ENCODE data around the gene SH3YL1. TPM values are rescaled to one million over a fixed set of nuclear protein-coding genes. Genes with fewer than 3 reads are reported as not detected.

Gene SH3YL1
- total and polyA plus RNA-seq, 5 experiments from 2014 or later: 38.1 to 92.0 (median 62.8) TPM

GRCh38 chr2:203984-204383 lies 59.8 kb downstream of the SH3YL1 start:
- peaks cover 0 to 6% (median 3%) of the 10 kb centered on the region in 9 donors for H3K9me3 Mint-ChIP-seq
- POLR2A ChIA-PET: no interaction called here
- H3K4me1 Mint-ChIP-seq: peaks cover 7 to 31% (median 26%) of the 10 kb centered on the region in 4 donors
- H3K36me3 Mint-ChIP-seq: peaks cover 0 to 7% (median 0%) of the 10 kb centered on the region in 3 donors
- peaks cover 0 to 9% (median 0%) of the 10 kb centered on the region in 5 donors for H3K27me3 Mint-ChIP-seq
- no peak overlapping the region for H3K4me3 Mint-ChIP-seq
- H3K27ac Mint-ChIP-seq: peak overlapping the region in 2 of 10 donors; percentile 25 to 46
- DNase-seq (no peak), ATAC-seq (no peak)

DNA sequence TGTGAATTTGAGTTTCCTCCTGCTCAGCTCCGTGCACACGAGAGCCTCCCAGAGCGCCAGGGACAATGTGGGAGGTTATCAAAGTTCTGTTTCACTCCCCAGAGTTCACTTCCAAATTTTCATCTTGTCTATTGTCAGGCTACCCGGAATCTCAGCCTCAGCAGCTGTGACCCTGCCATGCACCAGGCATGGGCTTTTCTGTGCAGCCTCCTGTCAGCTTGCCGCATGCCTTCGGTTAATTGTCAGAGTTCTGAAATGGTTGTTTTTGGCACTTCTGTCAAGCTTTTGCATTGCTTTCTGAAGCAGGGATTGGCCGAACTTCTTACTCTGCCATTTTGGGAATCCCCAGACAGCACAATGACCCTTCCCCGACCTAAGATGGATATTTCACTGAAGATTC lies 60.4 kb downstream of the SH3YL1 start:
- Mint-ChIP-seq H3K36me3 (peaks cover 0 to 7% (median 0%) of the 10 kb centered on the region in 3 donors), H3K27me3 (peaks cover 0 to 9% (median 0%) of the 10 kb centered on the region in 5 donors), H3K4me3 (peak overlapping the region in 2 of 10 donors; percentile 43 to 65), H3K4me1 (peaks cover 7 to 31% (median 24%) of the 10 kb centered on the region in 4 donors), H3K9me3 (peaks cover 0 to 6% (median 3%) of the 10 kb centered on the region in 9 donors), H3K27ac (peak overlapping the region in 4 of 10 donors; percentile 19 to 83 (median 62))
- DNase-seq (no peak), ATAC-seq (no peak)
- POLR2A ChIA-PET: interaction anchor here (1.1 to 1.3 kb wide), 2 partner anchors 26 to 28 kb away, joined by 4 to 6 read pairs; no protein-coding TSS in a partner anchor

- peaks cover 0 to 7% (median 0%) of the 10 kb centered on the region in 3 donors for H3K36me3 Mint-ChIP-seq
- DNase-seq (no peak), ATAC-seq (peak in 1 of 2 donors; percentile 37)
- H3K27ac Mint-ChIP-seq: peak overlapping the region; percentile 58 to 95 (median 84)
- H3K4me3 Mint-ChIP-seq: peak overlapping the region; percentile 62 to 84 (median 72)
- peaks cover 0 to 9% (median 0%) of the 10 kb centered on the region in 5 donors for H3K27me3 Mint-ChIP-seq
- POLR2A ChIA-PET: interaction anchor here (1.1 to 1.6 kb wide), 3 partner anchors 22 to 27 kb away, joined by 3 to 6 read pairs (median 4); no protein-coding TSS in a partner anchor
- H3K4me1 Mint-ChIP-seq: peaks cover 5 to 28% (median 23%) of the 10 kb centered on the region in 4 donors
- peaks cover 0 to 6% (median 3%) of the 10 kb centered on the region in 9 donors for H3K9me3 Mint-ChIP-seq
Observed at GRCh38 chr2:202945-203344, 60.9 kb downstream of the SH3YL1 start.

DNA sequence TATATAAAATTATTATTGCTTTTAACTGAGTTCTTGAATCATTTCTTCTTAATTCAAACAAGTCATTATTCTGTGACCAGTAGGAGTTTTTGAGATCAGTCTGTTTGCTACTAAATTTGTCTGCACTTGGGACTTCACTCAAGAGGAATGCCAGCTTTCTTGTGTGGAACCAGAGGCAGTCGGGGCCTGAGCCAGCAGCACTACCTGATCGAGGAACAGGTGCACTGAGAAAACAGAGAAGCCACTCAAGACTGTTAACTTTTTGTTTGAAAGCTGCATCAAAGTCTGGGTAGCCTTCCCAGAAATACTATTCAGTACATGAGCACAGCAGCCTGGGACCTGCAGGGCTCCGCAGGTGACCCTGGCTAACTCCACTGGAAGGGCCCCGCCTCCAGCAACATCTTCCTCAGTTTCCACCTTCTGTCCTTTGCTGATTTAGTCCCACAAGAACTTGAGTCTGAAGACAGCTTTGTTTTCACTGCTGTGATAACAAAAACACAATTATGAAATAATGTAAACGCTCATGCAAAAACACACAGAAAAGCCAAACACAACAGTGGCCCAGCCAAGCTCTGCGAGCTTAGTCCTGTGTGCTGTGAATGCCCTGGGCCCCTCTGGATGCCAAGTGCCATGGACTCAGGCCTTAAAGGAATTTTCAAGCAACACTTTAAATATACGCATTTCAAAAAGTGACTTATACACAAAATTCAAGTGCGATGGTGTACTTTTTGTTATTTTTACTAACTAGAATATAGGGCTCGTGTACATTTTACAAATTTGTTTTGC lies 62.0 kb downstream of the SH3YL1 start:
- H3K4me1 Mint-ChIP-seq: peaks cover 5 to 28% (median 21%) of the 10 kb centered on the region in 4 donors
- POLR2A ChIA-PET: interaction anchor here (1.3 to 1.6 kb wide), 2 partner anchors 21 to 25 kb away, joined by 3 to 6 read pairs; no protein-coding TSS in a partner anchor
- H3K27ac Mint-ChIP-seq: peak overlapping the region in 8 of 10 donors; percentile 37 to 95 (median 84)

DNA sequence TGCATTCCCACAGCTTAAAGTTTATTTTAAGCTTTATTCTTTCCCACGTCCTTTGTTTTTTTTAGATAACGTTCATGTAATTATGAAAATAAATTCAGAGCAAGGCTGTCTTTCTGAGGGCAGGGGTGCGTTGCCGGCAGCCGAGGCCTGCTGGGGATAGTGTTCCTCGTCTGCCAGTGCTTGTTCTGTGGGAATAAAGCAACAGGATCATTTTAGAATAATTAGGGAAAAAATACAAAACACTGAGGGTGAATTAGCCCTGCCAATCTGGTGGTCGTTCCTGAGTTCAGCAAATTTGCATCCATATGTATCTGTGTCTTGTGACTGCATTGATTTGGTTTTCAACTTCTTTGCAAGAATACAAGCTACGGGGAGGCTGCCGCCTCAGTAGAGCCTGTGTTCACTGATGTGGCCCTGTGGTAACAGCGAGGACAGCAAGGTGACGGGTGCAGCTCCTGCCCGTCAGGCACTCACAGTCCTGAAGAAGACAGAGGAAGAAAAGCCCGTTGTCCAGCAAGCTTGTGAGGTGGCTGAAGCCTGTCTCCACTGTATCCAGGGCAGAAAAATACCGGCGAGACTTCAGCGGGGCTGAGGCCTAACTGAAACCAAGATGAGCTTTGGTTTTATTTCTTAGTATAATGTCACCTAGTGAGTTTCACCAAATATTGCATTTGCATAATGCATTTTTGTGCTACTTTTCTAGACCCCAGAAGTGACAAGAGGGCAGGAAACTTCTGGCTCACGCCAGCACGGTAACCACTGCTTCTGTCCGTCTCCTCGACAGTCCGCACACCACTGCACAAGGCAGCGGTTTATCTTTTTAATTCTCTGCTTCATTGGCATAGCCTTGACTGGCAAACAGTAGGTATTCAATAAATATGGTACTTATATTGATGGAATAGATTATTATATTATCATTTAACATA lies 64.5 kb downstream of the SH3YL1 start:
- Mint-ChIP-seq H3K9me3 (peaks cover 0 to 2% (median 0%) of the 10 kb centered on the region in 9 donors), H3K4me1 (peaks cover 7 to 23% (median 18%) of the 10 kb centered on the region in 4 donors), H3K36me3 (peaks cover 0 to 3% (median 0%) of the 10 kb centered on the region in 3 donors), H3K27me3 (peaks cover 0 to 9% (median 0%) of the 10 kb centered on the region in 5 donors), H3K4me3 (no peak overlapping the region), H3K27ac (no peak overlapping the region)
- ATAC-seq (no peak), DNase-seq (no peak)
- POLR2A ChIA-PET: no interaction called here

More for the DNA sequence above, 62.0 kb downstream of the SH3YL1 start:
- Mint-ChIP-seq H3K9me3 (peaks cover 0 to 6% (median 3%) of the 10 kb centered on the region in 9 donors), H3K4me3 (peak overlapping the region in 6 of 10 donors; percentile 65 to 84 (median 76)), H3K27me3 (peaks cover 0 to 9% (median 0%) of the 10 kb centered on the region in 5 donors), H3K36me3 (peaks cover 0 to 7% (median 0%) of the 10 kb centered on the region in 3 donors)
- no peak for DNase-seq
- ATAC-seq: no peak

DNA sequence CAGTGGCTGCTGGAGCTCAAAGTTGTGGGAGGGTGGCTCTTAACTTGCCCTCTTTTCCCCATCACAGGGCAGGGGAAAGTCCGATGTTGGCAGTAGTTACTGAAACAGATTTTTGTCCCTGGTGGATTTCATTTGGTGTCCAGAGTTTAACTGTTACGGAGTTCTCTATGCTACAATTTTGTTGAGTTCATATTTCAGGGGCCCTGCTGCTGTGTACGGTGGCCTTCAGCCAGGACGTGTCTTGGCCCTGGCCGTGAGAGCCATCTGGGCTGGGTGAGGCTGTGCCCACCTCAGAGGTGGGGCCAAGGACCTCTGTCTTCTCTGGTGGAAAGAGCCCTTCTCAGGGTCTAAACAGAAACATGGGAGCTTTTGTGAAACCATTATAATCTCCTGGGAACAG lies 67.4 kb downstream of the SH3YL1 start:
- peak overlapping the region in 2 of 10 donors; percentile 17 to 35 for H3K27ac Mint-ChIP-seq
- POLR2A ChIA-PET: no interaction called here
- H3K4me3 Mint-ChIP-seq: no peak overlapping the region
- H3K36me3 Mint-ChIP-seq: no peaks in the 10 kb centered on the region
- no peak for DNase-seq
- no peaks in the 10 kb centered on the region for H3K9me3 Mint-ChIP-seq
- ATAC-seq: no peak
- peaks cover 0 to 4% (median 0%) of the 10 kb centered on the region in 5 donors for H3K27me3 Mint-ChIP-seq
- peaks cover 0 to 14% (median 5%) of the 10 kb centered on the region in 4 donors for H3K4me1 Mint-ChIP-seq

DNA sequence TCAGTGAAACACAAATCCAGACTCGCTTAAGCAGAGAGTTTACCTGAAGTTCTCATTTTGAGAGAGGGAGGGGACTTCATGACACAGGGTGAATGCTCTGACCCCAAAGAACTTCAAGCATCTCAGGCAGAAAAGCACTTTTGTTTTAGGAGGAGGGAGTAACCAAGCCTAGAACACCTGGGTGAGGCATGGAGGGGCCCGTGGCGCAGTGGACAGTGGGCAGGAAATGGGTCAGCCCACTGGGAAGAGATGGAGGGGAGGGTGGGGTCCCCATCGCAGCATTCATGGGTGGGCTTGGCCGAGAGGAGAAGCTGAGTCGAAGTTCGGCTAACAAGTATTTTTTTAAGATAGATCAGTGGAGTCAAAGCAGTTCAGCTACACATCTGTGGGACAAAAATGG lies 67.9 kb downstream of the SH3YL1 start:
- H3K9me3 Mint-ChIP-seq: peaks cover 0 to under 1% (median 0%) of the 10 kb centered on the region in 9 donors
- no peaks in the 10 kb centered on the region for H3K36me3 Mint-ChIP-seq
- POLR2A ChIA-PET: no interaction called here
- H3K27me3 Mint-ChIP-seq: peaks cover 0 to under 1% (median 0%) of the 10 kb centered on the region in 5 donors
- peaks cover 0 to 14% (median 5%) of the 10 kb centered on the region in 4 donors for H3K4me1 Mint-ChIP-seq
- ATAC-seq (no peak), DNase-seq (no peak)
- H3K4me3 Mint-ChIP-seq: no peak overlapping the region
- peak overlapping the region in 2 of 10 donors; percentile 33 to 35 for H3K27ac Mint-ChIP-seq

DNA sequence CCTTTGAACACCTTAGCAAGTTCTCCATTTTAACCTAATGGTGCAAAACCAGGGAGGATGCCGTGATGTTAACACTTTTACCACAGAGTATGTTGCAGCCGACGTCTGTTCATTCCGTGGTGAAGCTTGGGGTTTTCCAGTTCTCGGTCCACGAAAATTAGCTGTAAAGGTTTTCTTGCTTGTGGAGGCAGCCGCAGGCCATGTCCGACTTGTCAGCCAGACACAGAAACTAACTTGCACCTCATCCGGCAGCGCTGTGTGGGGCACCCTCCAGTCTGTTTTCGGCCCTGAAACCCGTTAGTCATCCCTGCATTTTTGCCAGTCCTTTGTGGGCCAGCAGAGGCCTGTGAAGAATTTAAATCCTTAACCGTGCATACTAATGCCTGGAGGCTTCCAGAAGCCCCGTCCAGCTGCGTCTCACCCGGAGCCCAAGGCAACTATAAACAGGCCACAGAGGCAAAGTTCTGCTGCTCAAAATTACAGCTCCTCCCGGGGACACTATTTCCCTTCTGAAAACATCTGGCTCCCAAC lies 70.6 kb downstream of the SH3YL1 start:
- H3K36me3 Mint-ChIP-seq: peaks cover 0 to 3% (median 0%) of the 10 kb centered on the region in 3 donors
- peaks cover 0 to 7% (median 3%) of the 10 kb centered on the region in 9 donors for H3K9me3 Mint-ChIP-seq
- H3K27me3 Mint-ChIP-seq: no peaks in the 10 kb centered on the region
- H3K4me3 Mint-ChIP-seq: peak overlapping the region in 1 of 10 donors; percentile 45
- peak overlapping the region in 5 of 10 donors; percentile 15 to 73 (median 65) for H3K27ac Mint-ChIP-seq
- DNase-seq: peak in 2 of 10 donors; percentile 6 to 45
- no peak for ATAC-seq
- peaks cover 2 to 17% (median 9%) of the 10 kb centered on the region in 4 donors for H3K4me1 Mint-ChIP-seq
- POLR2A ChIA-PET: interaction anchor here (0.8 kb wide), 1 partner anchor 12 kb away, joined by 3 read pairs; no protein-coding TSS in a partner anchor

DNA sequence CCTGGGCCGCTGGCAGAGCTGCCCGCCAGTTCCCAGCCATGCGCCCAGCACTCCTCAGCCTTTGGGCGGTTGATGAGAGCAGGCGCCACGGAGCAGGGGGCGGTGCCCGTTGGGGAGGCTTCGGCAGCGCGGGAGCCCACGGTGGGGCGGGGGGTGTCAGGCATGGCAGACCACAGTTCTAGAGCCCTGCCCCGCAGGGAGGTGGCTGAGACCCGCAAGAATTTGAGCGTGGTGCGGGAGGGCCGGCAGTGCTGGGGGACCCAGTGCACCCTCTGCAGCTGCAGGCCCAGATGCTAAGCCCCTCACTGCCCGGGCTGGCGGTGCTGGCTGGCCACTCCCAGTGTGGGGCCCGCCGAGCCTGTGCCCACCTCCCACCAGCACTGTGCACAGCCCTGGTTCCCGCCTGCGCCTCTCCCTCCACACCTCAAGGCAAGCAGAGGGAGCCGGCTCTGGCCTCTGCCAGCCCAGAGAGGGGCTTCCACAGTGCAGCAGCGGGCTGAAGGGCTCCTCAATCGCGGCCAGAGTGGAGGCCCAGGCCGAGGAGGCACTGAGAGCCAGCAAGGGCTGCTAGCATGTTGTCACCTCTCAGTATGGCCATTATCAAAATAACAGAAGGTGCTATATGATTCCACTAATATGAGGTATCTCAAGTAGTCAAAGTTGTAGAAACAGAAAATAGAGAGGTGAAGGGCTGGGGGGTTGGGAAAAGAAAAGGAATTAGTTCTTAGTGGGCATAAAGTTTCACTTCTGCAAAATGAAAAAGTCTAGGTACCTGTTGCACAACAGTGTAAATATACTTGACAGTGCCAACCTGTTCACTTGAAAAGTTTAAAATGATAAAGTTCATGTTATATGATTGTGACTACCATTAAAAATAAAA lies 72.3 kb downstream of the SH3YL1 start:
- H3K36me3 Mint-ChIP-seq: peaks cover 0 to 8% (median 6%) of the 10 kb centered on the region in 3 donors
- no peak for DNase-seq
- no peaks in the 10 kb centered on the region for H3K27me3 Mint-ChIP-seq
- H3K27ac Mint-ChIP-seq: peak overlapping the region in 2 of 10 donors; percentile 41 to 54
- H3K9me3 Mint-ChIP-seq: peaks cover 3 to 17% (median 16%) of the 10 kb centered on the region in 9 donors
- ATAC-seq: no peak
- POLR2A ChIA-PET: no interaction called here
- peaks cover 2 to 17% (median 9%) of the 10 kb centered on the region in 4 donors for H3K4me1 Mint-ChIP-seq
- H3K4me3 Mint-ChIP-seq: no peak overlapping the region

GRCh38 chr2:187825-188224 lies 76.0 kb downstream of the SH3YL1 start:
- peaks cover 8 to 30% (median 16%) of the 10 kb centered on the region in 9 donors for H3K9me3 Mint-ChIP-seq
- H3K27ac Mint-ChIP-seq: no peak overlapping the region
- DNase-seq (no peak), ATAC-seq (no peak)
- peaks cover 0 to 4% (median 0%) of the 10 kb centered on the region in 5 donors for H3K27me3 Mint-ChIP-seq
- H3K4me1 Mint-ChIP-seq: peaks cover 0 to 31% (median 20%) of the 10 kb centered on the region in 4 donors
- POLR2A ChIA-PET: no interaction called here
- no peak overlapping the region for H3K4me3 Mint-ChIP-seq
- peaks cover 0 to 13% (median 11%) of the 10 kb centered on the region in 3 donors for H3K36me3 Mint-ChIP-seq

GRCh38 chr2:185221-185620 lies 78.6 kb downstream of the SH3YL1 start:
- Mint-ChIP-seq H3K27ac (no peak overlapping the region), H3K4me3 (no peak overlapping the region), H3K4me1 (peaks cover 0 to 21% (median 19%) of the 10 kb centered on the region in 4 donors), H3K36me3 (peaks cover 0 to 14% (median 12%) of the 10 kb centered on the region in 3 donors), H3K9me3 (peaks cover 8 to 32% (median 16%) of the 10 kb centered on the region in 9 donors), H3K27me3 (peaks cover 0 to 4% (median 0%) of the 10 kb centered on the region in 5 donors)
- no peak for ATAC-seq
- DNase-seq: no peak
- POLR2A ChIA-PET: interaction anchor here (0.6 to 1.0 kb wide), 2 partner anchors 8 to 167 kb away, joined by 3 to 5 read pairs; no protein-coding TSS in a partner anchor

All from naive thymus-derived CD8-positive, alpha-beta T cell (primary cell).